22Rv1 (cell line): ENCODE results near the gene CTNND2.

Experiments used
- CTCF ChIP-seq: fragments of 450-650 bp; IDR thresholded peaks from 2 replicates; pipeline ENCODE4 v1.5.1; 2017; ENCODE audit warnings: mild to moderate bottlenecking
- ZFX ChIP-seq: fragments of 450-650 bp; IDR thresholded peaks from 2 replicates; pipeline ENCODE4 v1.6.1; 2017; ENCODE audit warnings: antibody characterized with exemption, borderline replicate concordance

- TF ChIP-seq CTCF (no peak), ZFX (no peak)
These were observed 597.9 kb downstream of the CTNND2 start for GRCh38 chr5:11306365-11306764.
